CD4-positive, alpha-beta T cell (primary cell): ENCODE results near the gene ACYP2. TPM values are rescaled to one million over a fixed set of nuclear protein-coding genes. Genes with fewer than 3 reads are reported as not detected.

Experiments
- ATAC-seq: fragments of 200-7000 bp; cut with Tn5 transposase; one replicate; pipeline ENCODE4 v1.10.0; 2022; ENCODE audit warnings: mild to moderate bottlenecking; ENCODE audit not compliant: poor library complexity
- CTCF ChIA-PET: fragments of 350-600 bp; sonication (Branson Sonifier 250); formaldehyde crosslinking; loops from one replicate; lab custom pipeline; 2021; ENCODE audit warnings: antibody characterized with exemption, inconsistent platforms; lab: Charles Lee
- POLR2A ChIA-PET: fragments of 350-600 bp; sonication (Branson Sonifier 250); formaldehyde crosslinking; loops from one replicate; lab custom pipeline; 2021; ENCODE audit warnings: antibody characterized with exemption, inconsistent platforms; lab: Charles Lee
- DNase-seq, 14 experiments: peaks; one replicate each; pipeline ENCODE4 v3.0.0-alpha.2; 2013 to 2020; ENCODE audit warnings: mixed read lengths in 2 of 14
- H3K27ac ChIP-seq, 2 donors: one replicate each; pipeline versions ENCODE4 v1.5.1 to v1.7.0; 2013; ENCODE audit warnings: low read length in 2 of 2, low read depth in 1 of 2, mild to moderate bottlenecking in 1 of 2
- H3K27me3 ChIP-seq, 2 experiments: 1 replicate in 1 of 2; 2 replicates in 1 of 2; pipeline versions ENCODE4 v1.6.1 to v1.7.0; 2013; ENCODE audit warnings: low read length in 2 of 2, control low read depth in 1 of 2, mild to moderate bottlenecking in 1 of 2, moderate library complexity in 1 of 2; ENCODE audit not compliant: insufficient read depth in 2 of 2, control insufficient read depth in 1 of 2
- H3K36me3 ChIP-seq: one replicate; pipeline ENCODE4 v1.6.1; 2013; ENCODE audit warnings: low read length, control low read depth; ENCODE audit not compliant: insufficient read depth
- H3K4me1 ChIP-seq: one replicate; pipeline ENCODE4 v1.6.1; 2013; ENCODE audit warnings: low read length, control low read depth; ENCODE audit not compliant: insufficient read depth
- H3K4me3 ChIP-seq: one replicate; pipeline ENCODE4 v1.5.1; 2013; ENCODE audit warnings: mild to moderate bottlenecking, low read length, moderate library complexity
- H3K9me3 ChIP-seq, 2 experiments: 1 replicate in 1 of 2; 2 replicates in 1 of 2; pipeline versions ENCODE4 v1.6.1 to v1.7.0; 2013; ENCODE audit warnings: low read length in 2 of 2, mild to moderate bottlenecking in 2 of 2, control low read depth in 1 of 2, moderate library complexity in 1 of 2; ENCODE audit not compliant: control insufficient read depth in 1 of 2, insufficient read depth in 1 of 2
- H3K27ac Mint-ChIP-seq: one replicate; pipeline ENCODE4 v1.8.0; 2020; ENCODE audit warnings: mixed read lengths
- H3K27me3 Mint-ChIP-seq: one replicate; pipeline ENCODE4 v1.8.0; 2021; ENCODE audit warnings: mixed read lengths
- H3K36me3 Mint-ChIP-seq: one replicate; pipeline ENCODE4 v1.8.0; 2021; ENCODE audit warnings: low read depth, mixed read lengths
- H3K4me1 Mint-ChIP-seq: one replicate; pipeline ENCODE4 v1.8.0; 2021; ENCODE audit warnings: low read depth, mixed read lengths
- H3K4me3 Mint-ChIP-seq: one replicate; pipeline ENCODE4 v1.8.0; 2020; ENCODE audit warnings: mild to moderate bottlenecking, mixed read lengths
- H3K9me3 Mint-ChIP-seq: one replicate; pipeline ENCODE4 v1.8.0; 2020; ENCODE audit warnings: mixed read lengths
- CTCF ChIP-seq: fragments of 200-600 bp; IDR thresholded peaks from one replicate; pipeline ENCODE4 v1.8.0; 2022; ENCODE audit warnings: antibody characterized with exemption, mild to moderate bottlenecking
- intact Hi-C, 2 experiments: fragments of 100-400 bp; cut with DNase I in 1 of 2; cut with micrococcal nuclease in 1 of 2; formaldehyde crosslinking; loops; one replicate each; pipeline versions ENCODE4 v1.15.1 to v1.9.0; 2023 to 2025; cut with DNase I, micrococcal nuclease
- total RNA-seq, 174 experiments: library from RNA in 2 of 174; stranded (reverse) in 2 of 174; gene quantifications; one replicate each; pipeline ENCODE4 v1.2.3 and lab custom pipeline; 2021 to 2026

The ACYP2 gene
- total RNA-seq, 2 experiments from 2014 or later, result 9.3 to 10.9 TPM

- Mint-ChIP-seq H3K4me3 (no peak overlapping the region), H3K4me1 (no peaks in the 10 kb centered on the region), H3K27me3 (no peaks in the 10 kb centered on the region), H3K9me3 (no peaks in the 10 kb centered on the region), H3K27ac (no peak overlapping the region), H3K36me3 (peaks cover 13% of the 10 kb centered on the region)
- Histone ChIP-seq H3K27me3 (no peaks in the 10 kb centered on the region), H3K27ac (no peak overlapping the region), H3K4me3 (no peak overlapping the region), H3K9me3 (no peaks in the 10 kb centered on the region), H3K36me3 (no peaks in the 10 kb centered on the region), H3K4me1 (no peaks in the 10 kb centered on the region)
- ATAC-seq (no peak), DNase-seq (no peak)
- intact Hi-C loops, result no loop called here
- no peak for TF ChIP-seq CTCF
- ChIA-PET CTCF (interaction anchor here (1.6 kb wide), 1 partner anchor 33 kb away, joined by 3 read pairs; no protein-coding TSS in a partner anchor), POLR2A (no interaction called here)
Observed at GRCh38 chr2:54194761-54195750, 79.6 kb downstream of the ACYP2 start.

DNA sequence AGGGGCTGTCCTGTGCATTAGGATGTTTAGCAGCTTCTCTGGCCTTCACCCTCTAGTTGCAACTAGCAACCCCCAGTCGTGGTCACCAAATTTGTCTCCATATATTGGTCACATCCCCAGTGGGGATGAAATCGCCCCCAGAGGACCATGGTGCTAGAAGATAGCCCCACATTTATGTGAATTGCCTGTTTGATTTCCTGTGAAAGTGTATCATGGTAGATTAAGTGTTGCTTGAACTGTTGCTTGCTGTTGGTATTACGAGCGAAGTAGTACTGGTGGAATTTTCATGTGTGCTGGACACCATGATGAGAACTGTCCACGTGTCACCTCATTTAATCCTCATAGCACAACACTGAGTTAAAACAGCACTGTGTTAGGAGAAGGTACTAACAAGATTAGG is 81.2 kb downstream of the ACYP2 start:
- no peak for DNase-seq
- no peak for ATAC-seq
- Mint-ChIP-seq H3K27ac (no peak overlapping the region), H3K9me3 (no peaks in the 10 kb centered on the region), H3K4me1 (no peaks in the 10 kb centered on the region), H3K27me3 (no peaks in the 10 kb centered on the region), H3K4me3 (no peak overlapping the region), H3K36me3 (no peaks in the 10 kb centered on the region)
- intact Hi-C loops, result no loop called here
- no peak for TF ChIP-seq CTCF
- Histone ChIP-seq H3K36me3 (no peaks in the 10 kb centered on the region), H3K4me3 (no peak overlapping the region), H3K9me3 (peaks cover 0 to 3% of the 10 kb centered on the region in 2 experiments), H3K27me3 (no peaks in the 10 kb centered on the region), H3K27ac (no peak overlapping the region), H3K4me1 (no peaks in the 10 kb centered on the region)
- ChIA-PET CTCF (interaction anchor here (0.9 kb wide), 1 partner anchor 10 kb away, joined by 3 read pairs; no protein-coding TSS in a partner anchor), POLR2A (no interaction called here)

- H3K36me3 Mint-ChIP-seq, result no peaks in the 10 kb centered on the region
- H3K9me3 Mint-ChIP-seq, result no peaks in the 10 kb centered on the region
- peaks cover 5% of the 10 kb centered on the region for H3K4me1 Mint-ChIP-seq
- DNase-seq (no peak), ATAC-seq (no peak)
- no peak overlapping the region for H3K27ac ChIP-seq
- ChIA-PET POLR2A (no interaction called here), CTCF (no interaction called here)
- H3K4me3 ChIP-seq, result no peak overlapping the region
- H3K9me3 ChIP-seq, result peaks cover 0 to 3% of the 10 kb centered on the region in 2 experiments
- no peak overlapping the region for H3K27ac Mint-ChIP-seq
- no peak overlapping the region for H3K4me3 Mint-ChIP-seq
- no peaks in the 10 kb centered on the region for H3K27me3 ChIP-seq
- H3K27me3 Mint-ChIP-seq, result no peaks in the 10 kb centered on the region
- TF ChIP-seq CTCF, result no peak
- no peaks in the 10 kb centered on the region for H3K4me1 ChIP-seq
- H3K36me3 ChIP-seq, result no peaks in the 10 kb centered on the region
- intact Hi-C loops, result loop anchor here in 1 of 2 experiments (10.0 kb wide), 1 partner anchor 500 kb away; no protein-coding TSS in a partner anchor
Observed at GRCh38 chr2:54204476-54204875, 89.1 kb downstream of the ACYP2 start.
